PFSK-1 (cell line): ENCODE data around the gene NCAPD3.

Source experiments
- POLR2AphosphoS5 ChIP-seq: IDR thresholded peaks from 2 replicates; pipeline ENCODE4 v1.6.1; 2012; ENCODE audit warnings: low read depth, mild to moderate bottlenecking, control low read depth, low read length, moderate library complexity
- SIN3A ChIP-seq: IDR thresholded peaks from 2 replicates; pipeline ENCODE4 v1.6.1; 2012; ENCODE audit warnings: mild to moderate bottlenecking, low read length, moderate library complexity, borderline replicate concordance; ENCODE audit not compliant: insufficient read depth

GRCh38 chr11:134131628-134132244 is 92.0 kb downstream of the NCAPD3 start:
- no peak for TF ChIP-seq SIN3A
- TF ChIP-seq POLR2AphosphoS5 = no peak
